GM19035 (cell line): ENCODE results near the gene PIMREG.

ENCODE experiments used
- ATAC-seq: cut with Tn5 transposase; IDR thresholded peaks from one replicate; pipeline ENCODE4 v1.9.1; 2021; ENCODE audit not compliant: unreplicated experiment

PIMREG gene

GRCh38 chr17:6461246-6461645, 17.0 kb downstream of the PIMREG start:
- ATAC-seq = no peak

GRCh38 chr17:6461792-6462524, 17.7 kb downstream of the PIMREG start:
- no peak for ATAC-seq

- no peak for ATAC-seq
These were observed 18.4 kb downstream of the PIMREG start for GRCh38 chr17:6462692-6463091.

GRCh38 chr17:6463616-6464445, 19.6 kb downstream of the PIMREG start:
- ATAC-seq = no peak

- no peak for ATAC-seq
These were observed 20.3 kb downstream of the PIMREG start for GRCh38 chr17:6464446-6465041.

GRCh38 chr17:6465206-6466003, 21.1 kb downstream of the PIMREG start:
- ATAC-seq = no peak

- no peak for ATAC-seq
These were observed 23.3 kb downstream of the PIMREG start for GRCh38 chr17:6467567-6467966.

GRCh38 chr17:6468051-6468790, 24.0 kb downstream of the PIMREG start:
- no peak for ATAC-seq

GRCh38 chr17:6470146-6470718, 26.0 kb downstream of the PIMREG start:
- no peak for ATAC-seq

GRCh38 chr17:6470751-6471521, 26.7 kb downstream of the PIMREG start:
- ATAC-seq = no peak

- ATAC-seq = no peak
These were observed 27.5 kb downstream of the PIMREG start for GRCh38 chr17:6471531-6472465.

- ATAC-seq = no peak
These were observed 28.3 kb downstream of the PIMREG start for GRCh38 chr17:6472517-6472916.

GRCh38 chr17:6473128-6473767, 29.0 kb downstream of the PIMREG start:
- ATAC-seq = no peak

GRCh38 chr17:6474376-6474775, 30.1 kb downstream of the PIMREG start:
- ATAC-seq = no peak

GRCh38 chr17:6474906-6475305, 30.7 kb downstream of the PIMREG start:
- ATAC-seq = no peak

GRCh38 chr17:6475411-6475810, 31.2 kb downstream of the PIMREG start:
- ATAC-seq = no peak

GRCh38 chr17:6476076-6476809, 32.0 kb downstream of the PIMREG start:
- ATAC-seq = no peak
